Measurements from ENCODE around the gene CHCHD5.

Gene CHCHD5

DNA sequence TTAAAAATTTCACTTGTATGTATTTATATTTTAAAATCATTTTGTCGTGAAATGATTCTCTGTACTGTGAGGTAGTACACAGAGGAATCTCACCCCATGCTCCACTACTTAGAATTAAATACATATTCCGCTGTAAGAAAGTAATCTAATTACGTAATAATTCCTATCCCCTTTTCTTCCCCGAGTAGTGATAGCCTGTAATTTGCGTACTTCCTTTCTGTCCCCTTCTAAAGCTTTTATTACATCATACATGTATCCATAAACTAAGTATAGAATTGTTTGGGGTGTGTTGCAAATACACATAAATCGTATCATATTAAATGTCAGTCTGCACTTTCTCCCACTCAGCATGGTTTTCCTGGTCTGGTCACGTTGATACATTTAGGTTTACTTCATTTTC lies 12.4 kb upstream of the CHCHD5 start:
- H3K27me3 ChIP-seq (ENCODE audit: insufficient read depth, low read depth, severe bottlenecking): no peaks in the 10 kb centered on the region
- no peaks in the 10 kb centered on the region for H3K9me3 ChIP-seq (ENCODE audit: severe bottlenecking)
- DNase-seq: no peak
- peaks cover 81% of the 10 kb centered on the region for H3K36me3 ChIP-seq
- no peak overlapping the region for H3K27ac ChIP-seq
- H3K4me3 ChIP-seq (ENCODE audit: low read depth, low read length): no peak overlapping the region
- TF ChIP-seq, protein P1, sequence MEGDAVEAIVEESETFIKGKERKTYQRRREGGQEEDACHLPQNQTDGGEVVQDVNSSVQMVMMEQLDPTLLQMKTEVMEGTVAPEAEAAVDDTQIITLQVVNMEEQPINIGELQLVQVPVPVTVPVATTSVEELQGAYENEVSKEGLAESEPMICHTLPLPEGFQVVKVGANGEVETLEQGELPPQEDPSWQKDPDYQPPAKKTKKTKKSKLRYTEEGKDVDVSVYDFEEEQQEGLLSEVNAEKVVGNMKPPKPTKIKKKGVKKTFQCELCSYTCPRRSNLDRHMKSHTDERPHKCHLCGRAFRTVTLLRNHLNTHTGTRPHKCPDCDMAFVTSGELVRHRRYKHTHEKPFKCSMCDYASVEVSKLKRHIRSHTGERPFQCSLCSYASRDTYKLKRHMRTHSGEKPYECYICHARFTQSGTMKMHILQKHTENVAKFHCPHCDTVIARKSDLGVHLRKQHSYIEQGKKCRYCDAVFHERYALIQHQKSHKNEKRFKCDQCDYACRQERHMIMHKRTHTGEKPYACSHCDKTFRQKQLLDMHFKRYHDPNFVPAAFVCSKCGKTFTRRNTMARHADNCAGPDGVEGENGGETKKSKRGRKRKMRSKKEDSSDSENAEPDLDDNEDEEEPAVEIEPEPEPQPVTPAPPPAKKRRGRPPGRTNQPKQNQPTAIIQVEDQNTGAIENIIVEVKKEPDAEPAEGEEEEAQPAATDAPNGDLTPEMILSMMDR (IDR thresholded peaks at IDR 0.05; ENCODE audit: low read depth, low read length): no peak

- H3K27ac ChIP-seq: no peak overlapping the region
- DNase-seq: no peak
- TF ChIP-seq, protein P1 (IDR thresholded peaks at IDR 0.05; ENCODE audit: low read depth, low read length): no peak
Measured at GRCh38 chr2:112577756-112578155, 6.7 kb upstream of the CHCHD5 start.

GRCh38 chr2:112579241-112579640 lies 5.2 kb upstream of the CHCHD5 start:
- peaks cover 18% of the 10 kb centered on the region for H3K36me3 ChIP-seq
- DNase-seq: no peak
- TF ChIP-seq, protein P1 (IDR thresholded peaks at IDR 0.05; ENCODE audit: low read depth, low read length): no peak

More at GRCh38 chr2:112577756-112578155, 6.7 kb upstream of the CHCHD5 start:
- peaks cover 28% of the 10 kb centered on the region for H3K36me3 ChIP-seq
- H3K4me3 ChIP-seq (ENCODE audit: low read depth, low read length): no peak overlapping the region
- no peaks in the 10 kb centered on the region for H3K27me3 ChIP-seq (ENCODE audit: insufficient read depth, low read depth, severe bottlenecking)
- H3K9me3 ChIP-seq (ENCODE audit: severe bottlenecking): no peaks in the 10 kb centered on the region

DNA sequence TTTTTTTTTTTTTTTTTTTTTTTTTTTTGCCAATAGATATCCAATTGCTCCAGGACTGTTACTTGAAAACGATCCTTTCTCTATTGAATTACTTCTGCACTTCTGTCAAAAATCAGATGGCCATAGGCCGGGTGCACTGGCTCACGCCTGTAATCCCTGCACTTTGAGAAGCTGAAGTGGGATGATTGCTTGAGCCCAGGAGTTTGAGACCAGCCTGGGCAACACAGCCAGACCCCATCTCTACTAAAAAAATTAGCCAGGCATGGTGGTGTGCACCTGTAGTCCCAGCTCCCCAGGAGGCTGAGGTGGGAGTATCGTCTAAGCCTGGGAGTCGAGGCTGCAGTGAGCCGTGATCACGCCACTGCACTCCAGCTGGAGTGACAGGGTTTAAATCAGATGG lies 4.3 kb upstream of the CHCHD5 start:
- H3K36me3 ChIP-seq: peaks cover 11% of the 10 kb centered on the region
- TF ChIP-seq, protein P1 (IDR thresholded peaks at IDR 0.05; ENCODE audit: low read depth, low read length): no peak
- H3K9me3 ChIP-seq (ENCODE audit: severe bottlenecking): no peaks in the 10 kb centered on the region
- no peak for DNase-seq
- no peak overlapping the region for H3K27ac ChIP-seq
- H3K4me3 ChIP-seq (ENCODE audit: low read depth, low read length): no peak overlapping the region
- H3K27me3 ChIP-seq (ENCODE audit: insufficient read depth, low read depth, severe bottlenecking): no peaks in the 10 kb centered on the region

More at GRCh38 chr2:112579241-112579640, 5.2 kb upstream of the CHCHD5 start:
- no peak overlapping the region for H3K27ac ChIP-seq
- H3K27me3 ChIP-seq (ENCODE audit: insufficient read depth, low read depth, severe bottlenecking): no peaks in the 10 kb centered on the region
- no peaks in the 10 kb centered on the region for H3K9me3 ChIP-seq (ENCODE audit: severe bottlenecking)
- no peak overlapping the region for H3K4me3 ChIP-seq (ENCODE audit: low read depth, low read length)

GRCh38 chr2:112582314-112582746 lies 2.1 kb upstream of the CHCHD5 start:
- H3K4me3 ChIP-seq (ENCODE audit: low read depth, low read length): no peak overlapping the region
- TF ChIP-seq, protein P1 (IDR thresholded peaks at IDR 0.05; ENCODE audit: low read depth, low read length): 0 out of 2 replicates have a peak, but pooled peaks have one; percentile 10
- H3K27me3 ChIP-seq (ENCODE audit: insufficient read depth, low read depth, severe bottlenecking): no peaks in the 10 kb centered on the region
- peak; percentile 16 for DNase-seq
- no peaks in the 10 kb centered on the region for H3K36me3 ChIP-seq
- H3K9me3 ChIP-seq (ENCODE audit: severe bottlenecking): no peaks in the 10 kb centered on the region
- no peak overlapping the region for H3K27ac ChIP-seq

DNA sequence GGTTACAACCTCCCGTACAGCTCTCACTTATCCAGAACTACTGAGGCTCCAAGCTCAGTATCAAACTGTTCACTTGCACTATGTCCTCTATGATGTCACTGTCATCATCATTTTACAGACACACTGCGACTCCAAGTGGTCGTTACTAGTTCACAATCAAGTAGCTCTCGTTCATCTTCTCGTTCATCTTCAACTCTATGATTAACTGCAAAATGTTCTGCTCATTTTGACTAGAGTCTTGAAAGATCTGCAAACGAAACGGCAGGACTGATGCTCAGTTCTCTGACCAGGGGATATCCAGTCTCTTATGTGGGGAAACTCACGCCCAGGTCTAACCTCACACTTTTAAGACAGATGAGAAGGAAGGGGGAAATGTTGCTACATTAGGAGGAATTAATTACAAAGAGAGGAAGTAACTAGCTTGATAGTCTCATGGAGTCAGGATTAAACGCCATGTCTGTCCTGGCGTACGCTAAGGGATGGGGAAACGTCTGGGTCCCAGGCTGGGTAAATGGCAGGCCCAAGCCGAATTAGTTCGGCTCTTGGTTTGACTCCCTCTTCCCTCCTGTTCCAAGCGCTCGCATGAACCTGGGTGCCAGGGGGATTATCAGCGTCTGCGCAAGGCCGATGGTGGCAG lies 794 bp upstream of the CHCHD5 start:
- Histone ChIP-seq H3K27ac (peak overlapping the region; percentile 91), H3K4me3 (ENCODE audit: low read depth, low read length) (peak overlapping the region; percentile 82), H3K9me3 (ENCODE audit: severe bottlenecking) (no peaks in the 10 kb centered on the region), H3K36me3 (no peaks in the 10 kb centered on the region), H3K27me3 (ENCODE audit: insufficient read depth, low read depth, severe bottlenecking) (no peaks in the 10 kb centered on the region)
- TF ChIP-seq, protein P1 (IDR thresholded peaks at IDR 0.05; ENCODE audit: low read depth, low read length): peak; percentile 36; the same call in 1 of the 2 replicates
- no peak for DNase-seq
